Skeletal muscle satellite cell (primary cell): Measurements from ENCODE around the gene ANKRD60.

Source experiments
- H3K27me3 ChIP-seq: 2 replicates; pipeline ENCODE4 v1.7.0; 2013; ENCODE audit warnings: low read length; ENCODE audit not compliant: control insufficient read depth, insufficient read depth
- H3K36me3 ChIP-seq: 2 replicates; pipeline ENCODE4 v1.7.0; 2013; ENCODE audit warnings: mild to moderate bottlenecking, control low read depth, low read length; ENCODE audit not compliant: insufficient read depth
- H3K4me1 ChIP-seq: 2 replicates; pipeline ENCODE4 v1.7.0; 2013; ENCODE audit warnings: low read length; ENCODE audit not compliant: control insufficient read depth, insufficient read depth
- H3K4me2 ChIP-seq: 2 replicates; pipeline ENCODE4 v1.7.0; 2013; ENCODE audit warnings: mild to moderate bottlenecking, low read length
- H3K4me3 ChIP-seq: 2 replicates; pipeline ENCODE4 v1.7.0; 2013; ENCODE audit warnings: low read length
- H3K9ac ChIP-seq: 2 replicates; pipeline ENCODE4 v1.7.0; 2013; ENCODE audit warnings: mild to moderate bottlenecking, low read depth, low read length, moderate library complexity
- H3K9me3 ChIP-seq: replicated peaks from 2 replicates; pipeline ENCODE4 v1.7.0; 2013; ENCODE audit warnings: mild to moderate bottlenecking, control low read depth, low read length

The ANKRD60 gene

DNA sequence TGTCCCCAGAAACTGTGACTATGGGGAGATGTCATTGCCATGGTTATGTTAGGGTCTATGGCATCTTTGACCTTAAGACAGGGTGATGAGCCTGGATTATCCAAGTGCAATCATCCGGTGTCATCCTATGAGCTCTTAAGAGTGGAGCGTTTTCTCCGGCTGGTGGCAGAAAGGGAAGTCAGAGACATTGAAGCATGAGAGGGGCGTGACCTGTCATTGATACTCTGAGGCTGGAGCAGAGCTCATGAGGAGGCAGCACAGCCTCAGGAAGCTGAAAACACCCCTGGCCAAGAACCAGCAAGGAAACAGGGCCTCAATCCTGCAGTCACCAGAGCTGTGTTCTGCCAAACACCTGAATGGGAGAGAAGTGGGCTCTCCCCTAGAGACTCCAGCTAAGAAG lies 59.6 kb downstream of the ANKRD60 start:
- H3K9ac ChIP-seq = no peak overlapping the region
- no peak overlapping the region for H3K4me2 ChIP-seq
- no peaks in the 10 kb centered on the region for H3K36me3 ChIP-seq
- H3K9me3 ChIP-seq = no peaks in the 10 kb centered on the region
- H3K4me3 ChIP-seq = no peak overlapping the region
- no peaks in the 10 kb centered on the region for H3K4me1 ChIP-seq
- H3K27me3 ChIP-seq = no peaks in the 10 kb centered on the region

DNA sequence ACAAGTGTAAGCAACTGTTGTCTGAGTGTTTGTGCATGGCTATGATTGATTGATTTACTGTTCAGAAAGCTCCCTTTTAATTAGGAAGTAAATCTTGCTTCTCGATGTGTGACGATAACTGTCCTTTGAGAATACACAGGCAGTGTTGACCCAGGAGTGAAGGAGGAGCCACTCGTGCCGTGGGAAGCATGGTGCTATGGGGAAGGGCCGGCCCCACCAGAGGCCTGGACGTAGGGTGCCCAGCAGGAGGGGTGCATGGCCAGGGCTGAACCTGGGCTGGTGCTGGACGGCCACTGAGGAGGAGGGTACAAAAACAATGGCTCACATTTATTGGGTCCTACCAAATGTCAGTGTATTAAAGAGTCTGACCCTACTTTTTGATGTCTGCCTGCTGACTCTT lies 60.7 kb downstream of the ANKRD60 start:
- no peak overlapping the region for H3K4me2 ChIP-seq
- no peaks in the 10 kb centered on the region for H3K27me3 ChIP-seq
- no peaks in the 10 kb centered on the region for H3K36me3 ChIP-seq
- H3K4me1 ChIP-seq = no peaks in the 10 kb centered on the region
- H3K9ac ChIP-seq = no peak overlapping the region
- H3K4me3 ChIP-seq = no peak overlapping the region
- no peaks in the 10 kb centered on the region for H3K9me3 ChIP-seq
